Peyer's patch (tissue), 4 donors: ENCODE results near the gene SCRT2.

ENCODE experiments used
- CTCF ChIP-seq, 6 experiments: fragments of 450-650 bp in 4 of 6; fragments of 200-600 bp in 2 of 6; sonication (generic) in 1 of 6; IDR thresholded peaks; one replicate each; pipeline ENCODE4 v1.5.1; 2017 to 2019; ENCODE audit warnings: antibody characterized with exemption in 6 of 6, mild to moderate bottlenecking in 3 of 6, moderate library complexity in 1 of 6
- POLR2A ChIP-seq, 2 donors: fragments of 450-650 bp; IDR thresholded peaks; one replicate each; pipeline ENCODE4 v1.5.1; 2017; ENCODE audit warnings: antibody characterized with exemption in 2 of 2, mild to moderate bottlenecking in 2 of 2, moderate library complexity in 2 of 2

GRCh38 chr20:704726-705125 is 29.1 kb upstream of the SCRT2 start:
- TF ChIP-seq CTCF (IDR thresholded peaks at IDR 0.05) (no peak), POLR2A (IDR thresholded peaks at IDR 0.05) (no peak)
